Measurements from ENCODE around the gene LNX1. TPM values are rescaled to one million over a fixed set of nuclear protein-coding genes. Genes with fewer than 3 reads are reported as not detected.

Gene LNX1
- total and polyA plus RNA-seq, 2 of the 8 experiments (the other 6 are each of a cell fraction or from before 2014, with no cell fraction given): 2.7 to 3.8 TPM

GRCh38 chr4:53500546-53500945 lies 90.7 kb downstream of the LNX1 start:
- no peak overlapping the region for H4K8ac ChIP-seq (ENCODE audit: extremely low read depth, insufficient read depth, low read length)
- ChIA-PET CTCF (ENCODE audit: partially characterized antibody) (interaction anchor here (1.7 kb wide), 1 partner anchor 485 kb away, joined by 6 read pairs; no protein-coding TSS in a partner anchor), POLR2A (ENCODE audit: partially characterized antibody) (no interaction called here)
- no peak overlapping the region for H3K56ac ChIP-seq (replicated peaks; ENCODE audit: insufficient read length, low read depth, low read length)
- no peak overlapping the region for H3K9ac ChIP-seq (replicated peaks in 1 of 4; ENCODE audit: extremely low read depth in 1 of 4, low read depth in 3 of 4, low read length in 3 of 4)
- no peaks in the 10 kb centered on the region for H3K79me2 ChIP-seq (ENCODE audit: control insufficient read depth in 1 of 2, insufficient read depth in 2 of 2, low read length in 2 of 2)
- H4K20me1 ChIP-seq (replicated peaks in 1 of 2; ENCODE audit: control insufficient read depth in 1 of 2, insufficient read depth in 2 of 2, low read length in 2 of 2): peaks cover 0 to 2% of the 10 kb centered on the region in 2 experiments
- H4K5ac ChIP-seq (ENCODE audit: insufficient read length, low read depth, low read length): no peak overlapping the region
- no peak overlapping the region for H3K27ac ChIP-seq (ENCODE audit: low read depth, low read length)
- no peak overlapping the region for H3K4ac ChIP-seq (replicated peaks; ENCODE audit: insufficient read length, low read depth, low read length)
- H3K9me3 ChIP-seq (ENCODE audit: insufficient read depth in 2 of 2, low read depth in 1 of 2, low read length in 1 of 2): no peaks in the 10 kb centered on the region
- no peaks in the 10 kb centered on the region for H3K23me2 ChIP-seq (ENCODE audit: low read depth, low read length)
- peaks cover 0 to 7% (median 3%) of the 10 kb centered on the region in 4 experiments; a peak in 5 of 7 replicates for H3K4me1 ChIP-seq (replicated peaks in 1 of 4; ENCODE audit: control insufficient read depth in 3 of 4, insufficient read depth in 4 of 4, low read length in 3 of 4)
- H2BK20ac ChIP-seq (ENCODE audit: low read length): no peak overlapping the region
- FAIRE-seq: no peak
- no peaks in the 10 kb centered on the region for H3K27me3 ChIP-seq (replicated peaks in 1 of 4; ENCODE audit: control insufficient read depth in 3 of 4, extremely low read depth in 1 of 4, insufficient read depth in 3 of 4, low read length in 3 of 4)
- DNase-seq (ENCODE audit: low read depth in 1 of 2, low spot score in 2 of 2): no peak
- H3K18ac ChIP-seq (ENCODE audit: extremely low read depth, low read length): no peak overlapping the region
- no peak overlapping the region for H2BK12ac ChIP-seq (ENCODE audit: low read depth, low read length)
- H2BK15ac ChIP-seq (ENCODE audit: low read length): no peak overlapping the region
- no peak overlapping the region for H4K91ac ChIP-seq (replicated peaks; ENCODE audit: insufficient read length, low read length)
- no peak overlapping the region for H3K23ac ChIP-seq (ENCODE audit: insufficient read length)
- H2BK120ac ChIP-seq (replicated peaks; ENCODE audit: low read depth, low read length): no peak overlapping the region
- WGBS, 2 experiments (ENCODE audit: extremely low coverage in 1 of 2, insufficient coverage in 1 of 2, insufficient read length in 1 of 2, insufficient replicate concordance in 2 of 2, low coverage in 1 of 2, low lambda C conversion rate in 2 of 2, missing lambda C conversion rate in 1 of 2): 95% methylated on average over 2 of the region's 2 CpGs; no CpG with 5 or more reads in 1 of the 2 experiments
- H2AK5ac ChIP-seq (ENCODE audit: low read depth, low read length): no peak overlapping the region
- H3K4me3 ChIP-seq (ENCODE audit: extremely low read depth in 1 of 4, insufficient read depth in 2 of 4, low read depth in 3 of 4, low read length in 4 of 4): no peak overlapping the region
- H2BK5ac ChIP-seq (ENCODE audit: low read depth, low read length): no peak overlapping the region
- no peak overlapping the region for H3K14ac ChIP-seq (ENCODE audit: insufficient read length)
- H3K79me1 ChIP-seq (ENCODE audit: low read depth, low read length): no peaks in the 10 kb centered on the region
- H2AFZ ChIP-seq (ENCODE audit: low read length): no peak overlapping the region
- H3K4me2 ChIP-seq (ENCODE audit: insufficient read depth in 1 of 2, low read depth in 2 of 2, low read length in 2 of 2): no peak overlapping the region
- TF ChIP-seq SIRT6 (IDR thresholded peaks at IDR 0.05; ENCODE audit: low read length) (no peak), KDM1A (IDR thresholded peaks at IDR 0.05; ENCODE audit: borderline replicate concordance, low read length) (no peak), MAFK (IDR thresholded peaks at IDR 0.05; ENCODE audit: low read depth, low read length) (no peak), ATF3 (IDR thresholded peaks at IDR 0.05; ENCODE audit: insufficient read depth, low read depth, low read length) (no peak), CTCF (IDR thresholded peaks at IDR 0.05; ENCODE audit: control extremely low read depth in 1 of 3, insufficient read depth in 1 of 3, low read depth in 1 of 3, low read length in 3 of 3) (no peak), KDM4A (IDR thresholded peaks at IDR 0.05; ENCODE audit: low read depth, low read length, severe bottlenecking) (no peak), FOSL1 (IDR thresholded peaks at IDR 0.05; ENCODE audit: insufficient read depth, low read depth, low read length) (no peak), SP4 (IDR thresholded peaks at IDR 0.05; ENCODE audit: low read length) (no peak), CEBPB (IDR thresholded peaks at IDR 0.05; ENCODE audit: low read depth, low read length) (no peak)
- TF ChIP-seq, protein P1, sequence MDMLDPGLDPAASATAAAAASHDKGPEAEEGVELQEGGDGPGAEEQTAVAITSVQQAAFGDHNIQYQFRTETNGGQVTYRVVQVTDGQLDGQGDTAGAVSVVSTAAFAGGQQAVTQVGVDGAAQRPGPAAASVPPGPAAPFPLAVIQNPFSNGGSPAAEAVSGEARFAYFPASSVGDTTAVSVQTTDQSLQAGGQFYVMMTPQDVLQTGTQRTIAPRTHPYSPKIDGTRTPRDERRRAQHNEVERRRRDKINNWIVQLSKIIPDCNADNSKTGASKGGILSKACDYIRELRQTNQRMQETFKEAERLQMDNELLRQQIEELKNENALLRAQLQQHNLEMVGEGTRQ (IDR thresholded peaks at IDR 0.05; ENCODE audit: low read length): no peak
- H3K36me3 ChIP-seq (ENCODE audit: control insufficient read depth in 2 of 4, insufficient read depth in 4 of 4, low read length in 3 of 4): no peaks in the 10 kb centered on the region

Measured in H1 (cell line).